ENCODE data around the gene FBXW12.
"Not testable (repeated sequence)": the region's sequence is repeated elsewhere in the genome, so short reads cannot be mapped to it uniquely, and the experiment has no call there.

The FBXW12 gene

GRCh38 chr3:48371651-48372376, at the start of gene FBXW12:
Gene FBXW12, plus strand, starts transcription at chr3:48372219. Its CDS starts 549 bp downstream, at chr3:48372768.
- no peak for DNase-seq (ENCODE audit: low read depth in 2 of 2)

- not testable (repeated sequence) for DNase-seq (ENCODE audit: low read depth in 2 of 2)
Measured at GRCh38 chr3:48331706-48332435, 40.1 kb upstream of the FBXW12 start.

GRCh38 chr3:48333346-48334245, 38.4 kb upstream of the FBXW12 start, which contains the start of gene SPINK8:
Gene SPINK8, minus strand, starts transcription at chr3:48333661. Its CDS starts 5,320 bp downstream, at chr3:48328341.
- DNase-seq (ENCODE audit: low read depth in 2 of 2): not testable (repeated sequence)

- no peak for DNase-seq (ENCODE audit: low read depth in 2 of 2)
Measured at GRCh38 chr3:48334605-48335004, 37.4 kb upstream of the FBXW12 start.

- not testable (repeated sequence) for DNase-seq (ENCODE audit: low read depth in 2 of 2)
Measured at GRCh38 chr3:48335286-48335685, 36.7 kb upstream of the FBXW12 start.

GRCh38 chr3:48337536-48337935, 34.5 kb upstream of the FBXW12 start:
- DNase-seq (ENCODE audit: low read depth in 2 of 2): not testable (repeated sequence)

- no peak for DNase-seq (ENCODE audit: low read depth in 2 of 2)
Measured at GRCh38 chr3:48338635-48339034, 33.4 kb upstream of the FBXW12 start.

- no peak for DNase-seq (ENCODE audit: low read depth in 2 of 2)
Measured at GRCh38 chr3:48343432-48343831, 28.6 kb upstream of the FBXW12 start.

- DNase-seq (ENCODE audit: low read depth in 2 of 2): no peak
Measured at GRCh38 chr3:48344867-48345507, 27.0 kb upstream of the FBXW12 start.

- no peak for DNase-seq (ENCODE audit: low read depth in 2 of 2)
Measured at GRCh38 chr3:48345946-48346572, 26.0 kb upstream of the FBXW12 start.

- no peak for DNase-seq (ENCODE audit: low read depth in 2 of 2)
Measured at GRCh38 chr3:48347500-48347899, 24.5 kb upstream of the FBXW12 start.

- DNase-seq (ENCODE audit: low read depth in 2 of 2): no peak
Measured at GRCh38 chr3:48352546-48352945, 19.5 kb upstream of the FBXW12 start.

- no peak for DNase-seq (ENCODE audit: low read depth in 2 of 2)
Measured at GRCh38 chr3:48353987-48354386, 18.0 kb upstream of the FBXW12 start.

- no peak for DNase-seq (ENCODE audit: low read depth in 2 of 2)
Measured at GRCh38 chr3:48356419-48356818, 15.6 kb upstream of the FBXW12 start.

- no peak for DNase-seq (ENCODE audit: low read depth in 2 of 2)
Measured at GRCh38 chr3:48361928-48362327, 10.1 kb upstream of the FBXW12 start.

GRCh38 chr3:48364840-48365239, 7.2 kb upstream of the FBXW12 start:
- DNase-seq (ENCODE audit: low read depth in 2 of 2): no peak

GRCh38 chr3:48367201-48367600, 4.8 kb upstream of the FBXW12 start:
- no peak for DNase-seq (ENCODE audit: low read depth in 2 of 2)

- DNase-seq (ENCODE audit: low read depth in 2 of 2): no peak
Measured at GRCh38 chr3:48369693-48370332, 2.2 kb upstream of the FBXW12 start.

- no peak for DNase-seq (ENCODE audit: low read depth in 2 of 2)
Measured at GRCh38 chr3:48370333-48370713, 1.7 kb upstream of the FBXW12 start.

- no peak for DNase-seq (ENCODE audit: low read depth in 2 of 2)
Measured at GRCh38 chr3:48372377-48372770, 355 bp downstream of the FBXW12 start.
